K562 (cell line): ENCODE data around the gene CKLF. TPM values are rescaled to one million over a fixed set of nuclear protein-coding genes. Genes with fewer than 3 reads are reported as not detected.

Source experiments
- ATAC-seq: fragments of 200-7000 bp; cut with Tn5 transposase; 3 replicates; pipeline ENCODE4 v1.9.1; 2020; ENCODE audit warnings: moderate library complexity
- BruUV-seq: library from RNA; stranded (reverse); fragments of 400-500 nt; replicated peaks from 2 replicates; lab custom pipeline; 2021; lab: Mats Ljungman, UMichigan
- CTCF ChIA-PET: fragments of 300-600 bp; formaldehyde crosslinking; extraction: SDS; loops from one replicate; lab custom pipeline; 2021; ENCODE audit warnings: low intra/inter-chr PET ratio; lab: Yijun Ruan, JAX
- POLR2A ChIA-PET: fragments of 300-600, 350-650 bp; sonication (Branson Sonifier 250); formaldehyde crosslinking; extraction: SDS; loops from one replicate; lab custom pipeline; 2021; ENCODE audit warnings: antibody characterized with exemption, inconsistent platforms; lab: Yijun Ruan, JAX
- DNase-seq, 4 experiments: peaks; one replicate each; pipeline versions ENCODE4 v3.0.0 to v3.0.0-alpha.2; 2011 to 2018; ENCODE audit warnings: low spot score in 3 of 4, mixed read lengths in 3 of 4; ENCODE audit errors: extremely low read depth in 1 of 4
- FAIRE-seq: peaks from 2 replicates; lab custom pipeline; 2011; peaks lifted over from hg19 to GRCh38; lab: Jason Lieb, UNC
- H2AFZ ChIP-seq: 2 replicates; pipeline ENCODE4 v1.6.0; 2011; ENCODE audit warnings: low read depth, low read length, control low read depth, inconsistent platforms
- H3K27ac ChIP-seq: fragments of 200-600 bp; 3 replicates; pipeline ENCODE4 v1.8.0; 2011; ENCODE audit warnings: low read depth, mild to moderate bottlenecking, control low read depth, inconsistent platforms, low read length, moderate library complexity, mixed read lengths; ENCODE audit errors: extremely low read depth
- H3K27me3 ChIP-seq, 2 experiments: fragments of 300-600 bp in 1 of 2; 2 replicates in 1 of 2; 3 replicates in 1 of 2; pipeline versions ENCODE4 v1.6.0 to v1.8.0; 2011; ENCODE audit warnings: inconsistent platforms in 2 of 2, low read length in 2 of 2, mild to moderate bottlenecking in 1 of 2, mixed read lengths in 1 of 2, moderate library complexity in 1 of 2; ENCODE audit not compliant: control insufficient read depth in 2 of 2, insufficient read depth in 2 of 2
- H3K36me3 ChIP-seq: fragments of 300-600 bp; 3 replicates; pipeline ENCODE4 v1.8.0; 2011; ENCODE audit warnings: mild to moderate bottlenecking, low read length, inconsistent platforms; ENCODE audit not compliant: control insufficient read depth, insufficient read depth
- H3K4me1 ChIP-seq, 2 experiments: fragments of 200-600 bp in 1 of 2; replicated peaks in 1 of 2; 2 replicates in 1 of 2; 3 replicates in 1 of 2; pipeline versions ENCODE4 v1.5.1 to v1.8.0; 2011; ENCODE audit warnings: inconsistent platforms in 2 of 2, low read length in 2 of 2, mild to moderate bottlenecking in 1 of 2, mixed read lengths in 1 of 2, moderate library complexity in 1 of 2; ENCODE audit not compliant: control insufficient read depth in 2 of 2, insufficient read depth in 2 of 2
- H3K4me2 ChIP-seq: 2 replicates; pipeline ENCODE4 v1.6.1; 2011; ENCODE audit warnings: low read length, control low read depth, inconsistent platforms, mixed read lengths; ENCODE audit not compliant: insufficient read depth
- H3K4me3 ChIP-seq: fragments of 200-600 bp; sonication (generic), shearing (Covaris generic); 2 replicates; pipeline ENCODE4 v1.5.1; 2016; ENCODE audit warnings: control low read depth, inconsistent platforms
- H3K79me2 ChIP-seq: fragments of 200-600 bp; 3 replicates; pipeline ENCODE4 v1.8.0; 2011; ENCODE audit warnings: low read length, inconsistent platforms; ENCODE audit not compliant: control insufficient read depth, insufficient read depth
- H3K9ac ChIP-seq, 2 experiments: 2 replicates each; pipeline versions ENCODE4 v1.6.0 to v1.6.1; 2011; ENCODE audit warnings: low read depth in 2 of 2, low read length in 2 of 2, control low read depth in 1 of 2, inconsistent platforms in 1 of 2, mild to moderate bottlenecking in 1 of 2, mixed read lengths in 1 of 2; ENCODE audit not compliant: insufficient read depth in 1 of 2
- H3K9me1 ChIP-seq: one replicate; pipeline ENCODE4 v1.6.0; 2011; ENCODE audit warnings: inconsistent platforms, mild to moderate bottlenecking, low read length, moderate library complexity; ENCODE audit not compliant: control insufficient read depth, insufficient read depth
- H3K9me3 ChIP-seq: replicated peaks from 2 replicates; pipeline ENCODE4 v1.5.1; 2011; ENCODE audit warnings: low read depth, low read length, inconsistent platforms; ENCODE audit not compliant: control insufficient read depth, insufficient read depth
- H4K20me1 ChIP-seq: replicated peaks from 2 replicates; pipeline ENCODE4 v1.6.1; 2011; ENCODE audit warnings: low read length, inconsistent platforms, mixed read lengths; ENCODE audit not compliant: control insufficient read depth, insufficient read depth
- CSDE1 ChIP-seq, 2 experiments: fragments of 450-650 bp; IDR thresholded peaks; 2 replicates each; pipeline ENCODE4 v1.6.1; 2016; ENCODE audit warnings: mild to moderate bottlenecking in 1 of 2
- E2F5 ChIP-seq: sonication (generic); formaldehyde crosslinking; IDR thresholded peaks from 2 replicates; pipeline ENCODE4 v1.8.0; 2022; ENCODE audit warnings: mild to moderate bottlenecking, missing genetic modification reagents
- FOS ChIP-seq: IDR thresholded peaks from 3 replicates; pipeline ENCODE4 v1.6.1; 2011; ENCODE audit not compliant: insufficient read length; ENCODE audit errors: extremely low read depth
- MAFG ChIP-seq: fragments of 450-650 bp; conservative IDR thresholded peaks from 2 replicates; pipeline ENCODE4 v1.6.1; 2016; ENCODE audit warnings: missing genetic modification characterization, missing compliant biosample characterization
- NRF1 ChIP-seq, 2 experiments: fragments of 450-650 bp; IDR thresholded peaks in 1 of 2; conservative IDR thresholded peaks in 1 of 2; 2 replicates each; pipeline ENCODE4 v1.6.1; 2014; ENCODE audit warnings: mild to moderate bottlenecking in 2 of 2
- SETDB1 ChIP-seq: IDR thresholded peaks from one replicate; pipeline ENCODE4 v1.6.1; 2012; ENCODE audit warnings: low read length, control low read depth, inconsistent platforms
- SIX5 ChIP-seq, 2 experiments: IDR thresholded peaks; 2 replicates each; pipeline ENCODE4 v1.6.1; 2011; ENCODE audit warnings: low read length in 2 of 2, borderline replicate concordance in 1 of 2, low read depth in 1 of 2, mild to moderate bottlenecking in 1 of 2, moderate library complexity in 1 of 2; ENCODE audit not compliant: insufficient read depth in 1 of 2
- ZMIZ1 ChIP-seq, 2 experiments: fragments of 150-350 bp in 1 of 2; IDR thresholded peaks; 2 replicates each; pipeline ENCODE4 v1.6.1; 2012 to 2016; ENCODE audit warnings: low read depth in 2 of 2, low read length in 2 of 2, mild to moderate bottlenecking in 1 of 2, moderate library complexity in 1 of 2
- whole genome bisulfite sequencing: fragments of 100-300 bp; shearing (Covaris generic); methylation state at CpG from one replicate; pipeline ENCODE4 v1.1.6; 2016; ENCODE audit warnings: low coverage, mixed read lengths; ENCODE audit not compliant: insufficient coverage; ENCODE audit errors: missing lambda C conversion rate; 5-methylcytosine and 5-hydroxymethylcytosine counted together
- in situ Hi-C: fragments of 300-500 bp; cut with MboI; formaldehyde crosslinking; loops from 4 replicates; pipeline ENCODE4 v1.15.0; 2018; ENCODE audit warnings: inconsistent platforms, mixed read lengths
- intact Hi-C: fragments of 100-400 bp; cut with micrococcal nuclease; formaldehyde crosslinking; loops from 2 replicates; pipeline ENCODE4 v1.14.2; 2022
- polyA plus RNA-seq, 8 experiments: library from polyadenylated mRNA; depleted of rRNA in 4 of 8; stranded (reverse) in 5 of 8; unstranded in 3 of 8; fragments of >200 nt; fragmentation: Nextera tagmentation in 2 of 8; fragmentation: Illumina TruSeq in 1 of 8; extraction: Ambion mirVana in 2 of 8; extraction: Trizol in 1 of 8; gene quantifications; 2 replicates each; pipeline versions ENCODE4 v1.2.1 to v1.2.3, GENCODE V29; 2011 to 2014; ENCODE audit warnings: inconsistent platforms in 1 of 8, missing spikeins in 1 of 8
- total RNA-seq, 7 experiments: library from RNA; depleted of rRNA in 6 of 7; stranded (reverse); fragments of >200 nt in 6 of 7; fragmentation: Illumina TruSeq in 2 of 7; extraction: Trizol in 2 of 7; gene quantifications; 2 replicates each; pipeline versions ENCODE4 v1.2.1 to v1.2.3, GENCODE V29; 2011 to 2021; ENCODE audit warnings: low replicate concordance in 1 of 7

Gene CKLF
- total and polyA plus RNA-seq, 9 of the 15 experiments (the other 6 are each of a cell fraction or from before 2014, with no cell fraction given), result 84.8 to 322 (median 118) TPM

GRCh38 chr16:66590322-66590721 lies 37.9 kb downstream of the CKLF start:
- no peaks in the 10 kb centered on the region for H3K9me3 ChIP-seq
- H3K4me3 ChIP-seq, result no peak overlapping the region
- no peak for TF ChIP-seq FOS
- no peak for TF ChIP-seq CSDE1 (IDR thresholded peaks at IDR 0.05)
- no peak for TF ChIP-seq E2F5 (CRISPR knock-in tag)
- TF ChIP-seq ZMIZ1 (IDR thresholded peaks at IDR 0.05; ENCODE audit: low read depth in 2 of 2, low read length in 2 of 2), result no peak
- TF ChIP-seq NRF1 (conservative IDR thresholded peaks at IDR 0.05 in 1 of 2, IDR thresholded peaks at IDR 0.05 in 1 of 2), result no peak
- TF ChIP-seq SIX5 (IDR thresholded peaks at IDR 0.05; ENCODE audit: borderline replicate concordance in 1 of 2, insufficient read depth in 1 of 2, low read depth in 1 of 2, low read length in 2 of 2), result no peak
- TF ChIP-seq SETDB1, result no peak
- 0 out of 2 replicates have a peak, but pooled peaks have one; percentile 8 for TF ChIP-seq MAFG (tag)
- no peaks in the 10 kb centered on the region for H3K9me1 ChIP-seq
- no TSS peak for BruUV-seq
- ATAC-seq (no peak), DNase-seq (no peak), FAIRE-seq (peak; percentile 51)
- intact Hi-C loops, result no loop called here
- peaks cover 0 to 3% of the 10 kb centered on the region in 2 experiments; a peak in 1 of 5 replicates for H3K27me3 ChIP-seq
- no peak overlapping the region for H2AFZ ChIP-seq
- H3K27ac ChIP-seq, result no peak overlapping the region
- H3K4me2 ChIP-seq, result no peak overlapping the region
- H4K20me1 ChIP-seq, result no peaks in the 10 kb centered on the region
- WGBS, result 32% methylated on average over 8 of the region's 8 CpGs
- no peaks in the 10 kb centered on the region for H3K79me2 ChIP-seq
- no peak overlapping the region for H3K9ac ChIP-seq
- ChIA-PET POLR2A (interaction anchor here (0.7 to 0.9 kb wide), 2 partner anchors 41 to 183 kb away, joined by 3 to 5 read pairs; partner anchors contain the start of gene TK2), CTCF (interaction anchor here (1.5 to 3.5 kb wide), 2 partner anchors 79 to 184 kb away, joined by 7 to 22 read pairs; no protein-coding TSS in a partner anchor)
- in situ Hi-C loops, result loop anchor here (5.0 kb wide), 1 partner anchor 183 kb away; no protein-coding TSS in a partner anchor
- H3K36me3 ChIP-seq, result no peaks in the 10 kb centered on the region
- H3K4me1 ChIP-seq, result no peaks in the 10 kb centered on the region; a peak in 1 of 5 replicates
